Stimulated activated CD8-positive, alpha-beta memory T cell treated with anti-CD3 and anti-CD28 coated beads, Interleukin-15, amount 100 ng/mL, for 4 hours (primary cell): ENCODE data around the gene GPD1.
"Not testable (repeated sequence)": the region's sequence is repeated elsewhere in the genome, so short reads cannot be mapped to it uniquely, and the experiment has no call there.

Experiments used
- DNase-seq, 2 donors: peaks; one replicate each; pipeline ENCODE4 v3.0.0-alpha.2; 2020; ENCODE audit warnings: low read depth in 2 of 2

Gene GPD1

GRCh38 chr12:50073712-50074111 lies 30.1 kb upstream of the GPD1 start:
- no peak for DNase-seq

GRCh38 chr12:50074936-50075807 lies 28.6 kb upstream of the GPD1 start:
- peak; percentile 49 to 60 for DNase-seq

- DNase-seq, result no peak
Observed at GRCh38 chr12:50075808-50076170, 28.0 kb upstream of the GPD1 start.

- no peak for DNase-seq
Observed at GRCh38 chr12:50077099-50077498, 26.7 kb upstream of the GPD1 start.

GRCh38 chr12:50078281-50078680 lies 25.5 kb upstream of the GPD1 start:
- no peak for DNase-seq

GRCh38 chr12:50079771-50080170 lies 24.0 kb upstream of the GPD1 start:
- no peak for DNase-seq

GRCh38 chr12:50081096-50081808 lies 22.6 kb upstream of the GPD1 start:
- no peak for DNase-seq

GRCh38 chr12:50082644-50083043 lies 21.2 kb upstream of the GPD1 start:
- DNase-seq, result no peak

GRCh38 chr12:50083301-50083700 lies 20.5 kb upstream of the GPD1 start:
- no peak for DNase-seq

GRCh38 chr12:50084409-50084774 lies 19.4 kb upstream of the GPD1 start:
- DNase-seq, result not testable (repeated sequence)

- peak; percentile 74 to 76 for DNase-seq
Observed at GRCh38 chr12:50084775-50085614, 18.8 kb upstream of the GPD1 start, which contains the start of gene SMARCD1. Gene SMARCD1, plus strand, starts transcription at chr12:50085342. Its CDS starts 28 bp downstream, at chr12:50085370.

GRCh38 chr12:50085615-50086072 lies 18.2 kb upstream of the GPD1 start:
- no peak for DNase-seq

GRCh38 chr12:50086148-50086547 lies 17.7 kb upstream of the GPD1 start:
- DNase-seq, result no peak

GRCh38 chr12:50087151-50087550 lies 16.7 kb upstream of the GPD1 start:
- DNase-seq, result no peak

- DNase-seq, result no peak
Observed at GRCh38 chr12:50087995-50088394, 15.8 kb upstream of the GPD1 start.

- DNase-seq, result peak in 1 of 2 donors; percentile 37
Observed at GRCh38 chr12:50088577-50089335, 15.1 kb upstream of the GPD1 start.

GRCh38 chr12:50089730-50090129 lies 14.1 kb upstream of the GPD1 start:
- no peak for DNase-seq

GRCh38 chr12:50090391-50090790 lies 13.4 kb upstream of the GPD1 start:
- no peak for DNase-seq

- no peak for DNase-seq
Observed at GRCh38 chr12:50097952-50098351, 5.9 kb upstream of the GPD1 start.

- no peak for DNase-seq
Observed at GRCh38 chr12:50099302-50100008, 4.4 kb upstream of the GPD1 start.

GRCh38 chr12:50100561-50100960 lies 3.2 kb upstream of the GPD1 start:
- no peak for DNase-seq
